GM21786 (cell line): ENCODE results near the gene VCAM1.
"Not testable (repeated sequence)": the region's sequence is repeated elsewhere in the genome, so short reads cannot be mapped to it uniquely, and the experiment has no call there.

Source experiments
- ATAC-seq: cut with Tn5 transposase; IDR thresholded peaks from one replicate; pipeline ENCODE4 v1.9.1; 2021; ENCODE audit not compliant: unreplicated experiment

The VCAM1 gene

GRCh38 chr1:100775483-100775882 is 55.9 kb downstream of the VCAM1 start:
- no peak for ATAC-seq

DNA sequence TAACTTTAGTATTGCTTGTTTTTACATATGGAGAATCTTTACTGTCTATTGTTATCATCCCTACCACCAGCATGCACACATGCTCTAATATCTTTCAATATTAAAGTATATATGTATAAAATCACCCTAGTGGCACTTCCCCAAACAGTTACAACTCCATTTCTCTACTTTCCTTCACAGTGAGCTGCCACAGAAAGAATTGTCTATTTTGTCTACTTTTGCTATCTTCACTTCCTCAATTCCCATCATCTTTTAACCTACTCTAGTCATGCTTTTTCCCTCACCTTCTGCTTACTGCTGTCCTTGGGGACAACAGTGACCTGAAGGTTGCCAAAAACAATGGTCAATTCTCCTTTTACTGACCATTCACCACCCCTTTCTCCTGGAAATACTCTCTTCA is 59.2 kb downstream of the VCAM1 start:
- no peak for ATAC-seq

- ATAC-seq: no peak
Observed at GRCh38 chr1:100780814-100781213, 61.3 kb downstream of the VCAM1 start.

DNA sequence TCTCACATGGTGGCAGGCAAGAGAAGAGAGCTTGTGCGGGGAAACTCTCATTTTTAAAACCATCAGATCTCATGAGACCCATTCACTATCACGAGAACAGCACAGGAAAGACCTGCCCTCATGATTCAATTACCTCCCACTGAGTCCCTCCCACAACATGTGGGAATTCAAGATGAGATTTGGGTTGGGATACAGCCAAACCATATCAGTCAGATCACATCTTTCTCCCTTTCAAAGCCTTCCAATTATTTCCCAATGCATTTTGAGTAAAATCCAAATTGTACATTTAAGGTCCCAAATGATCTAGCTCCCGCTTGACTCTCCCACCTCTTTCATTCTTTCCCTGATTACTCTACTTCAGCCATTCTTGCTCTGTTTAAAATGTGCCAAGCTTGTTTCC is 62.2 kb downstream of the VCAM1 start:
- not testable (repeated sequence) for ATAC-seq

DNA sequence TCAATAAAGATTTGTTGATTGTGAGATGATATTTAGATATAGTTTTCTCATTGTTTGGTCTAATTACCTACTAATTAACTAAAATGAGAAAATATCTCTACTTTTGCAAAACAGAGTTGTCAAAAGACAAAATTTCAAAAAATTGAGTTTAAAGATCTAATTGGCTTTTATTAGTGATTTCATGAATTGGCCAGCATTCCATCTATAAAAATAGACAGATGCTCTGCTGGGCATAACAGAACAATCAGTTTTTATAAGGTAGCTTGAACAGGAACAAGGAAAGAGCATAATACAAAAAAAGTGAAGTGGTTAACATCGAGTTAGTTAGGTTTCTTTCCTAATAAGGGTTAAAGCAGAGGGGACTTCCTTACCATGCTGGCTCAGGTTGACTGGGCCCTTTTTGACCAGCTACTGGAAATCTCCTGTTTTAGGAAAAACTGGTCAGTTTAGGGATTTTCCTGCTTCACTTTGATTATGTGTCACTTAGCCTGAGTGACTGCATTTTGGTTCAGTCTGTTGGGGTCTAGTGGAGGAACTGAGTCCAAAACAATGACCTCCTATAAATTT is 63.0 kb downstream of the VCAM1 start:
- ATAC-seq: no peak

- ATAC-seq: no peak
Observed at GRCh38 chr1:100785470-100786052, 66.0 kb downstream of the VCAM1 start.

DNA sequence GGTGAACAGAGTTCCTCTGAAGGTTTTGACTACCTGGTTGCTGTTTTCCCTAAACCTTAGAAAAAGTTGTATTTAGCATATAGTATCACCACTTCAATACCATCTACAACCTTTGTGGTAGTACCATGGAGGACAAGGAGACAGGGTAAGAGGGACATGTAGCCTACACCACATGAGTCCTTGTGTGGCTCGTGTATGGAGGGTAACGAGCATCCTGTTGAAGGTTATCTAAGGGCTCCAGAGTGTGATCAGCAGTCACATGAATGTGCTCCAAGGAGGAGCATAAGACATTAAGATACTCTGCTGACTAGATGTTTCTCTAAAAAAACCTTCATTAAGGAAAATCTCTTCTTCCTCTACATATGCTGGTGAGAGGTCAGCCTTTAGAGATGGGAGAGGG is 67.3 kb downstream of the VCAM1 start:
- ATAC-seq: no peak
